RWPE1 (cell line): ENCODE results near the gene ARHGAP22.

Experiments used
- CTCF ChIA-PET: fragments of 350-600 bp; sonication (Branson Sonifier 250); formaldehyde crosslinking; extraction: SDS; loops from one replicate; lab custom pipeline; 2021; lab: Yijun Ruan, JAX
- POLR2A ChIA-PET: fragments of 400-600 bp; formaldehyde crosslinking; extraction: SDS; loops from one replicate; lab custom pipeline; 2020; ENCODE audit warnings: antibody characterized with exemption; ENCODE audit not compliant: low non-redundant PET; lab: Yijun Ruan, JAX
- DNase-seq: peaks from one replicate; pipeline ENCODE4 v3.0.0; 2012; ENCODE audit warnings: low spot score
- H3K27ac ChIP-seq: fragments of 450-650 bp; 2 replicates; pipeline ENCODE4 v1.5.1; 2017
- CTCF ChIP-seq: fragments of 450-650 bp; conservative IDR thresholded peaks from 2 replicates; pipeline ENCODE4 v1.5.1; 2017; ENCODE audit warnings: low read depth, mild to moderate bottlenecking

ARHGAP22 gene

GRCh38 chr10:48453451-48454301 is 151.2 kb downstream of the ARHGAP22 start:
- DNase-seq = no peak
- ChIA-PET POLR2A (no interaction called here), CTCF (interaction anchor here (1.0 kb wide), 1 partner anchor 53 kb away, joined by 5 read pairs; no protein-coding TSS in a partner anchor)
- no peak for TF ChIP-seq CTCF
- no peak overlapping the region for H3K27ac ChIP-seq

GRCh38 chr10:48452879-48453412 is 151.9 kb downstream of the ARHGAP22 start:
- ChIA-PET CTCF (no interaction called here), POLR2A (no interaction called here)
- no peak for DNase-seq
- TF ChIP-seq CTCF = no peak
- no peak overlapping the region for H3K27ac ChIP-seq

DNA sequence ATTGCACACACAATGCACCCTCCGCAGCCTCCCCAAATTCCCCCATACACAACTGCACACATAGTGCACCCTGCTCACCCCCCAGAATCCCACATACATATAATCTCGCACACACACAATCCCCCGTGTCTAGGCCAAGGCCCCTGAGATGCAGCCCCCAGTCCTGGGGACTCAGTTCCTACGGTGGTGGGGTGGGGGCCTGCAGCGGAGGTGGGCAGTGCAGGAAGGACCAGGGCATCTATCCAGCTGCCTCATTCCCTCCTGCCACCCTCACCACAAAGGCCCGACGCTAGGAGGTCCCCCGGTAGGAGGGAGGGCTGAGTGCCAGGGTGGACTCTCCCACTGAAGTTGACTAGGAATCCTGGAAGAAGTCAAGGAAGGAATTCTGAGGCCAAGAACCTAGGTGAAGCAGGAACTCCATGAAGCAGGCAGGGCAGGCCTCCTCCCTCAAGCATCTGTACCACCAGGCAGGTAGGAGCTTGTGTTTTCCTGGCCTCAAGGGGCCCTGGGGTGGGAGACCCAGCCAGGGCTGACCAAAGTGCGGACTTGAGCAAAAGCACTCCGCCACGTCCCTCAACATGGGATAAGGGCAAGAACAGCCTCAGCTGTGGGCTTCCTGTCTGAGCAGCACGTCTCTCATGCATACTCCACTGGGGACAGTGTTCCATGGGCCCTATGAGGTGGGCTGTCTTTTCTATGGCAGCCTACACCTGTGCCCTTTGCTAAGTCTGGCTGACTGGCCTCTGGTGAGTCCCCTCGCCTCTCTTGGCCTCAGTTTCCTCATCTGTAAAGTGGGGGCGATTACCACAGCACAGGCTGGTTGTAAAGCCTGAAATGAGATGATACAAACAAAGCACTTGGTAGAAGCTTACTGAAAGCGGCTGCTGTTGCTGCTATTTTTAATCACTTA is 152.6 kb downstream of the ARHGAP22 start:
- DNase-seq = no peak
- no peak for TF ChIP-seq CTCF
- H3K27ac ChIP-seq = no peak overlapping the region
- POLR2A ChIA-PET = no interaction called here
- CTCF ChIA-PET = interaction anchor here (0.6 kb wide), 1 partner anchor 9 kb away, joined by 4 read pairs; no protein-coding TSS in a partner anchor

DNA sequence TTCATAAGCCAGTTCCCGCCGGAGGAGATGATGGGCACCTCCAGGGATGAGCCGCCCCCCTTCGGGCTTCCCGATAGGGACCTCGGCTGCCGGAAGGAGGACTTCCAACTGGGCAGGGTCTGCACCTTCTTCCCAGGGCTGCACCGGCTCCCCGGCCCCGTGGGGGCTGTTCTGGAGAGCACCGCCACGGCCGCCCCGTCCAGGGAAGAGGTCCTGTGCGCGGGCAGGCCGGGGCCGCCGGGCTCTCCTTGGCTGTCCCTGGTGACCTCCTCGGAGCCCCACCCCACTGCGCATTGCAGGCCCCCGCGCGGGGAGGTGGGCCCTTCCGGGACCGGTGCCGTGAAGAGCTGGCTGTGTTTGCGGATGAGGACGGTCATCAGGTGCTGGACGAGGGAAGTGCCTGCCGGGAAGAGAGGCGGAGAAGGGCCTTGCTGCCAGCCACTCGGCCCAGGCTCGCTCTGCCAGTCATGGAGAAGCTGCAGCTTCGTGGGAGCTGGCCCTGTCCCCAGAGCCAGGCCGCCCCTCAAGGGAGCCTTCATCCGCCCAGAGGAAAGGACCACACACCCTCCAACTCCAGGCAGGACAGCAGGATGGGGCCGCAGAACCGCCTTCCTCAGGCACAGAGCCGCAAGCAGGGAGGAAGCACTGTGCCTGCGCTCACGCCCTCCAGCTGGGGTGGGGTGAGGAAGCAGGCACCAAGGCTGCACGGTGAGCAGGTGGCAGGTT is 154.0 kb downstream of the ARHGAP22 start:
- no peak for TF ChIP-seq CTCF
- H3K27ac ChIP-seq = no peak overlapping the region
- ChIA-PET CTCF (no interaction called here), POLR2A (no interaction called here)
- DNase-seq = no peak

DNA sequence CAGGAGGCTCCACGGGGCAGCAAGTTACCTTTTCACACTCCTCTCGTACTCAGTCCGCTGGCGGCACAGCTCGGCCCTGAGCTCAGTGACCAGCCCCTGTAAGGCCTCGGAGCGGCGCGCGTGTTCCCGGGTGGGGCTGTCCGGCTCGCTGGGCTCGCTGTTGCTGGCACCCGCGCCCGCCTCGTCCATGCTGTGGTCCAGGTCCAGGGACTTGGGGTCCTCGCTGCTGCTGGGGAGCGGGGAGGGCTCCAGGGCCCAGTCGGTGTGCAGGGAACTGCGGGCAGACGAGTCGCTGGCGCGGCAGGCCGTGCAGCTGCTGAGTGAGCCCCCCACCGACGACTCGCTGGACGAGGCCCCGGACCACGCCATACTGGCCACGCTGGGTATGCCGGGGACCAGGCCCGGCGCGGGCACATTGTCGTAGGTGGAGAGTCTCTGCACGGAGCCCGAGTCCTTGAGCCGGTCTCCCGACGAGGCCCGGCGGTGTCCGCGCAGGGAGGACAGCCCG is 154.6 kb downstream of the ARHGAP22 start:
- ChIA-PET POLR2A (no interaction called here), CTCF (no interaction called here)
- TF ChIP-seq CTCF = no peak
- no peak for DNase-seq
- no peak overlapping the region for H3K27ac ChIP-seq
